Neuronal stem cell (in vitro differentiated cells): Measurements from ENCODE around the gene ABLIM2.
A peak's percentile ranks its signal among the peaks of the same experiment; 100 is the strongest.

Experiments
- DNase-seq: peaks from one replicate; pipeline ENCODE4 v3.0.0-alpha.2; 2013; ENCODE audit warnings: low spot score
- H2AFZ ChIP-seq: one replicate; pipeline ENCODE4 v1.6.1; 2013; ENCODE audit warnings: mild to moderate bottlenecking, low read length, inconsistent platforms
- H2AK5ac ChIP-seq: 2 replicates; pipeline ENCODE4 v1.6.1; 2013; ENCODE audit warnings: low read depth, mild to moderate bottlenecking, inconsistent platforms, low read length, moderate library complexity, mixed read lengths
- H2BK120ac ChIP-seq: 2 replicates; pipeline ENCODE4 v1.6.1; 2013; ENCODE audit warnings: low read depth, mild to moderate bottlenecking, inconsistent platforms, low read length, moderate library complexity, mixed read lengths
- H2BK12ac ChIP-seq: one replicate; pipeline ENCODE4 v1.6.1; 2013; ENCODE audit warnings: low read length, inconsistent platforms
- H2BK15ac ChIP-seq: 2 replicates; pipeline ENCODE4 v1.6.1; 2013; ENCODE audit warnings: mild to moderate bottlenecking, low read length, inconsistent platforms, mixed read lengths
- H2BK5ac ChIP-seq: one replicate; pipeline ENCODE4 v1.6.1; 2013; ENCODE audit warnings: inconsistent platforms, mild to moderate bottlenecking, low read length, moderate library complexity
- H3K14ac ChIP-seq: one replicate; pipeline ENCODE4 v1.6.1; 2013; ENCODE audit warnings: low read length, inconsistent platforms
- H3K18ac ChIP-seq: 2 replicates; pipeline ENCODE4 v1.6.1; 2013; ENCODE audit warnings: low read length, inconsistent platforms
- H3K23ac ChIP-seq: 2 replicates; pipeline ENCODE4 v1.6.1; 2013; ENCODE audit warnings: low read depth, mild to moderate bottlenecking, mixed read lengths, low read length, inconsistent platforms; ENCODE audit not compliant: poor library complexity
- H3K27ac ChIP-seq: replicated peaks from 3 replicates; pipeline ENCODE4 v1.5.1; 2013; ENCODE audit warnings: low read length, inconsistent platforms
- H3K27me3 ChIP-seq, 3 experiments: 2 replicates each; pipeline ENCODE4 v1.6.1; 2013; ENCODE audit warnings: low read length in 3 of 3, mild to moderate bottlenecking in 2 of 3, inconsistent platforms in 1 of 3, low read depth in 1 of 3, mixed read lengths in 1 of 3, moderate library complexity in 1 of 3; ENCODE audit not compliant: control insufficient read depth in 3 of 3, insufficient read depth in 3 of 3
- H3K36me3 ChIP-seq, 2 donors: replicated peaks in 1 of 2; 2 replicates each; pipeline ENCODE4 v1.6.1; 2013; ENCODE audit warnings: low read length in 2 of 2; ENCODE audit not compliant: control insufficient read depth in 2 of 2, insufficient read depth in 2 of 2
- H3K4ac ChIP-seq: 2 replicates; pipeline ENCODE4 v1.6.1; 2013; ENCODE audit warnings: inconsistent platforms, mild to moderate bottlenecking, low read length, moderate library complexity
- H3K4me1 ChIP-seq, 2 donors: 1 replicate in 1 of 2; 2 replicates in 1 of 2; pipeline ENCODE4 v1.6.1; 2013; ENCODE audit warnings: low read length in 2 of 2, low read depth in 1 of 2; ENCODE audit not compliant: control insufficient read depth in 2 of 2, insufficient read depth in 1 of 2
- H3K4me2 ChIP-seq: one replicate; pipeline ENCODE4 v1.6.1; 2013; ENCODE audit warnings: mild to moderate bottlenecking, low read length, inconsistent platforms; ENCODE audit not compliant: insufficient read depth, poor library complexity, severe bottlenecking
- H3K4me3 ChIP-seq, 2 donors: 2 replicates each; pipeline ENCODE4 v1.5.1; 2013; ENCODE audit warnings: low read length in 2 of 2, mild to moderate bottlenecking in 2 of 2, inconsistent platforms in 1 of 2, moderate library complexity in 1 of 2
- H3K79me1 ChIP-seq: one replicate; pipeline ENCODE4 v1.6.1; 2013; ENCODE audit warnings: low read depth, mild to moderate bottlenecking, inconsistent platforms, low read length, moderate library complexity
- H3K9ac ChIP-seq: one replicate; pipeline ENCODE4 v1.6.1; 2013; ENCODE audit warnings: mild to moderate bottlenecking, low read depth, low read length, inconsistent platforms; ENCODE audit not compliant: poor library complexity
- H3K9me3 ChIP-seq, 2 donors: replicated peaks in 1 of 2; 2 replicates each; pipeline versions ENCODE3 to v1.6.1; 2013; ENCODE audit warnings: low read length in 2 of 2, mild to moderate bottlenecking in 2 of 2, inconsistent platforms in 1 of 2, low read depth in 1 of 2, mixed read lengths in 1 of 2, moderate library complexity in 1 of 2; ENCODE audit not compliant: control insufficient read depth in 2 of 2, insufficient read depth in 1 of 2
- H4K8ac ChIP-seq: one replicate; pipeline ENCODE4 v1.6.1; 2013; ENCODE audit warnings: low read depth, mild to moderate bottlenecking, inconsistent platforms, low read length, moderate library complexity
- H4K91ac ChIP-seq: one replicate; pipeline ENCODE4 v1.6.1; 2013; ENCODE audit warnings: low read length, low read depth, mild to moderate bottlenecking, inconsistent platforms; ENCODE audit not compliant: poor library complexity
- whole genome bisulfite sequencing, 2 donors: extraction: QIAGEN DNeasy Blood & Tissue Kit; methylation state at CpG; one replicate each; pipeline ENCODE4 v1.1.7; 2013; ENCODE audit warnings: missing lambda C conversion rate in 2 of 2, mixed read lengths in 1 of 2; ENCODE audit not compliant: insufficient read length in 2 of 2, insufficient replicate concordance in 1 of 2; ENCODE audit errors: extremely low coverage in 2 of 2; 5-methylcytosine and 5-hydroxymethylcytosine counted together

Gene ABLIM2

DNA sequence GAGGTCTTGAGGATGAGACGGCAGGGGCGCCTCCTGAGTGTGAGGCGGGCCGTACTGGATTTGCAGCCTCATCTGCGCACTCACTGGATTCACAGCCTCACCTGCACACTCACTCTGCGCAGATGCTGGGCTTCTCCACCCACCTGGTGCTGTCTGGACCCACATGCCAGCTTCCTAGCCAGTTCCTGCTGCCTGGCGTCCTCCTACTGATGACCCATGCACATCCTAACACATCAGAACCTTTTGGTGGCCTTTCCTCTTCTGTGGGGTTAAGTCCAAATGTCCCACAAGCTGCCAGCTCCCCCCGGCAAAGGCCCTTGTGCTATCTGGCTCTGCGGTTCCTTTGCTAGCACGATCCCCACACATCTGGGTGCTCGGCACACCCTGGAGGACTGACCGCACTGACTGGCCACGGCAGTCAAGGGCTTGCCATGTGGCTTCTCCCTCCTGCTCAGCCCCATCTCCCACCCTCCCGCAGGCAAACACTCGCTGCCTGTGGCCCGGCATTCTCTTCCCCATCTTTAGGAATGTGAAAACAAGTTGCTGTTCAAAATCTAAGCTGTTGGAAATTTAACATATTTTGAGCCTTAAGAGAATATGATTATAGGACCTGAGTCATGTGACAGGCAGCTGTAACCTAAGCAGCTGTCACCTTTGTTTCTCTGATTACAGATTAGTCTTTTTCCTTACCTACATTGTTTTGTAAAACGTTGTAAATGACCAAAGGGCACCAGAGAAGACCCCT lies 179.5 kb downstream of the ABLIM2 start:
- no peak overlapping the region for H3K9ac ChIP-seq
- peaks cover 0 to 17% (median 2%) of the 10 kb centered on the region in 3 experiments for H3K27me3 ChIP-seq
- H3K14ac ChIP-seq = peak overlapping the region; percentile 27
- peak overlapping the region; percentile 49 for H2AK5ac ChIP-seq
- no peak overlapping the region for H4K8ac ChIP-seq
- no peak overlapping the region for H3K23ac ChIP-seq
- H3K79me1 ChIP-seq = no peaks in the 10 kb centered on the region
- H2BK12ac ChIP-seq = no peak overlapping the region
- H3K9me3 ChIP-seq = no peaks in the 10 kb centered on the region
- DNase-seq = no peak
- H2AFZ ChIP-seq = no peak overlapping the region
- WGBS, 2 donors = no CpG with 5 or more reads among the region's 17 CpGs
- peak overlapping the region; percentile 4 for H3K4ac ChIP-seq
- H3K4me1 ChIP-seq = no peaks in the 10 kb centered on the region
- H3K18ac ChIP-seq = peak overlapping the region; percentile 79
- H2BK120ac ChIP-seq = no peak overlapping the region
- H3K36me3 ChIP-seq = no peaks in the 10 kb centered on the region
- H4K91ac ChIP-seq = no peak overlapping the region
- H3K4me3 ChIP-seq = no peak overlapping the region
- no peak overlapping the region for H3K27ac ChIP-seq
- no peak overlapping the region for H3K4me2 ChIP-seq
- H2BK15ac ChIP-seq = no peak overlapping the region
- H2BK5ac ChIP-seq = no peak overlapping the region

- Histone ChIP-seq H2AFZ (no peak overlapping the region), H4K91ac (no peak overlapping the region), H3K18ac (no peak overlapping the region), H3K4ac (peak overlapping the region; percentile 4), H3K4me1 (no peaks in the 10 kb centered on the region), H2BK12ac (no peak overlapping the region), H2BK120ac (no peak overlapping the region), H3K79me1 (no peaks in the 10 kb centered on the region), H3K36me3 (no peaks in the 10 kb centered on the region), H3K27me3 (peaks cover 0 to 17% (median 2%) of the 10 kb centered on the region in 3 experiments), H2BK5ac (no peak overlapping the region), H3K4me3 (no peak overlapping the region), H3K9ac (no peak overlapping the region), H3K14ac (no peak overlapping the region), H2BK15ac (no peak overlapping the region), H4K8ac (no peak overlapping the region), H3K27ac (no peak overlapping the region), H3K23ac (no peak overlapping the region), H3K4me2 (no peak overlapping the region), H2AK5ac (peak overlapping the region; percentile 49), H3K9me3 (no peaks in the 10 kb centered on the region)
- DNase-seq = no peak
- WGBS, 2 donors = no CpG with 5 or more reads among the region's 5 CpGs
These were observed 180.1 kb downstream of the ABLIM2 start for GRCh38 chr4:7978489-7978888.

DNA sequence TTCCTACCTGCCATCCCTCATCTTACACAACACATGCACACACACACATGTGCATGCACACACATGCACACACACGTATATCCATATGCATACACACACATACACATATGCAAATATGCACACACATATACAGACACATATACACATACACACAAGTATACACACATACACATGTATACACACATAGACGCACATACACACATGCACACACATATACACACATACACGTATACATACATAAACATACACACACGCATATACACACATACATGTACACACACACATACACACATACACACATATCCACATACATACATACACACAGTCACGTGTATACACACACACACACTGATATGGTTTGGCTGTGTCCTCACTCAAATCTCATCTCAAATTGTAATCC lies 182.0 kb downstream of the ABLIM2 start:
- Histone ChIP-seq H2BK12ac (no peak overlapping the region), H3K9ac (no peak overlapping the region), H2BK120ac (no peak overlapping the region), H3K4me2 (no peak overlapping the region), H3K36me3 (no peaks in the 10 kb centered on the region), H3K4ac (no peak overlapping the region), H2AK5ac (no peak overlapping the region), H2AFZ (no peak overlapping the region), H3K27ac (no peak overlapping the region), H4K8ac (no peak overlapping the region), H3K79me1 (no peaks in the 10 kb centered on the region), H2BK5ac (no peak overlapping the region), H3K27me3 (peaks cover 0 to 17% (median 0%) of the 10 kb centered on the region in 3 experiments), H3K4me1 (peaks cover 0 to 1% of the 10 kb centered on the region in 2 donors), H4K91ac (no peak overlapping the region), H3K18ac (no peak overlapping the region), H3K9me3 (no peaks in the 10 kb centered on the region), H2BK15ac (no peak overlapping the region), H3K23ac (no peak overlapping the region), H3K4me3 (no peak overlapping the region), H3K14ac (no peak overlapping the region)
- 95% methylated on average over 2 of the region's 5 CpGs; no CpG with 5 or more reads in 1 of the 2 donors for WGBS, 2 donors
- no peak for DNase-seq

- H3K14ac ChIP-seq = no peak overlapping the region
- no peak overlapping the region for H3K27ac ChIP-seq
- no peak overlapping the region for H2BK12ac ChIP-seq
- no peak overlapping the region for H2AFZ ChIP-seq
- no peak overlapping the region for H3K9ac ChIP-seq
- H3K18ac ChIP-seq = no peak overlapping the region
- no peak overlapping the region for H2AK5ac ChIP-seq
- H4K8ac ChIP-seq = no peak overlapping the region
- H3K4me1 ChIP-seq = peaks cover under 1 to 1% of the 10 kb centered on the region in 2 donors
- H3K27me3 ChIP-seq = peaks cover 0 to 17% (median 0%) of the 10 kb centered on the region in 3 experiments
- no peaks in the 10 kb centered on the region for H3K79me1 ChIP-seq
- no peak overlapping the region for H3K23ac ChIP-seq
- H4K91ac ChIP-seq = no peak overlapping the region
- WGBS, 2 donors = no CpG with 5 or more reads among the region's 7 CpGs
- H3K9me3 ChIP-seq = no peaks in the 10 kb centered on the region
- no peak overlapping the region for H3K4ac ChIP-seq
- H2BK120ac ChIP-seq = no peak overlapping the region
- no peak overlapping the region for H3K4me2 ChIP-seq
- H2BK5ac ChIP-seq = no peak overlapping the region
- H3K36me3 ChIP-seq = no peaks in the 10 kb centered on the region
- no peak for DNase-seq
- no peak overlapping the region for H2BK15ac ChIP-seq
- H3K4me3 ChIP-seq = no peak overlapping the region
These were observed 182.6 kb downstream of the ABLIM2 start for GRCh38 chr4:7976025-7976424.
